Gastroesophageal sphincter (tissue), 3 donors: ENCODE measurements around the gene PRKG1.

Experiments used
- CTCF ChIP-seq, 4 experiments: fragments of 200-600 bp in 2 of 4; fragments of 450-650 bp in 2 of 4; sonication (generic) in 1 of 4; IDR thresholded peaks; one replicate each; pipeline ENCODE4 v1.5.1; 2017 to 2019; ENCODE audit warnings: antibody characterized with exemption in 4 of 4, mild to moderate bottlenecking in 2 of 4, moderate library complexity in 2 of 4
- POLR2A ChIP-seq, 2 donors: fragments of 450-650 bp; IDR thresholded peaks; one replicate each; pipeline ENCODE4 v1.6.1; 2017; ENCODE audit warnings: antibody characterized with exemption in 2 of 2, mild to moderate bottlenecking in 2 of 2, moderate library complexity in 1 of 2
- POLR2AphosphoS5 ChIP-seq: sonication (generic); formaldehyde crosslinking; IDR thresholded peaks from one replicate; pipeline ENCODE4 v1.6.1; 2017; ENCODE audit warnings: antibody characterized with exemption

DNA sequence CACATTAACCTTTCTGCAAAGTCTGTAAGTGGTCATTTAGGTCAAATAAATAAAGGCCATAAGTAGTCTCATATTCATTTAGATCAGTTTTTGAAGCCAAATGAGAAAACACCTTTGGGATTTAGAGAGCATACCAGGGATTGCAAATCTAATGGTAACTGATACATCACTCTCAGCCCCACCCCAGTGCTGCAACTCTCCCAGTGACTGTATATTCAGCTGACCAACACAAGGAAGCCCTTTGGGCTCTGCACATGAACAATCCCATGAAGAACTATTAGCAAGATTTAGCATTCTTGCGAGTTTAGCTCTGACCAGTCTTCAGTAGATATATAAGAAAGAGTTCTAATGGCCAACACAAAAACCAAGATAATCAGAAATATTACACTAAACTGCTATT is 372.8 kb downstream of the PRKG1 start:
- TF ChIP-seq POLR2AphosphoS5 (no peak), CTCF (IDR thresholded peaks at IDR 0.05) (no peak), POLR2A (IDR thresholded peaks at IDR 0.05) (no peak)
